Gastrocnemius medialis (tissue), 4 donors: ENCODE data around the gene BRAF. TPM values are rescaled to one million over a fixed set of nuclear protein-coding genes. Genes with fewer than 3 reads are reported as not detected.
"Not testable (repeated sequence)": the region's sequence is repeated elsewhere in the genome, so short reads cannot be mapped to it uniquely, and the experiment has no call there.

Experiments
- ATAC-seq, 2 donors: fragments of 150-250 bp; one replicate each; pipeline ENCODE4 v1.9.1; 2016
- DNase-seq, 2 donors: peaks; one replicate each; pipeline ENCODE4 v3.0.0-alpha.2; 2019
- H3K27ac ChIP-seq, 4 donors: fragments of 200-600 bp; sonication (generic); 1 replicate in 1 of 4; 2 replicates in 3 of 4; pipeline ENCODE4 v1.5.1; 2016 to 2018; ENCODE audit warnings: mild to moderate bottlenecking in 2 of 4, moderate library complexity in 1 of 4
- H3K27me3 ChIP-seq, 3 donors: fragments of 200-600 bp; sonication (generic) in 2 of 3; 1 replicate in 1 of 3; 2 replicates in 2 of 3; pipeline versions ENCODE4 v1.5.1 to v1.6.0; 2016 to 2019; ENCODE audit warnings: mild to moderate bottlenecking in 1 of 3, moderate library complexity in 1 of 3
- H3K36me3 ChIP-seq, 2 donors: fragments of 200-600 bp; sonication (generic) in 1 of 2; one replicate each; pipeline ENCODE4 v1.5.1; 2017 to 2018
- H3K4me1 ChIP-seq, 2 donors: fragments of 200-600 bp; sonication (generic) in 1 of 2; one replicate each; pipeline ENCODE4 v1.5.1; 2016 to 2017; ENCODE audit warnings: mild to moderate bottlenecking in 2 of 2
- H3K4me3 ChIP-seq, 4 donors: fragments of 200-600 bp; sonication (generic) in 3 of 4; 1 replicate in 1 of 4; 2 replicates in 3 of 4; pipeline ENCODE4 v1.5.1; 2016 to 2019; ENCODE audit warnings: mild to moderate bottlenecking in 2 of 4
- H3K9me3 ChIP-seq, 3 donors: fragments of 200-600 bp; sonication (generic) in 2 of 3; 1 replicate in 1 of 3; 2 replicates in 2 of 3; pipeline ENCODE4 v1.5.1; 2016 to 2019
- POLR2A ChIP-seq, 2 donors: fragments of 450-650 bp; IDR thresholded peaks; one replicate each; pipeline ENCODE4 v1.6.1; 2017; ENCODE audit warnings: antibody characterized with exemption in 2 of 2, mild to moderate bottlenecking in 2 of 2, moderate library complexity in 2 of 2
- in situ Hi-C, 4 donors: fragments of 200-750 bp; cut with MboI; loops; one replicate each; pipeline versions ENCODE4 v1.15.0 to v1.8.0; 2017; ENCODE audit warnings: low sequenced_read_pairs in 4 of 4
- intact Hi-C: fragments of 100-400 bp; cut with DNase I; formaldehyde crosslinking; loops from one replicate; pipeline ENCODE4 v1.15.1; 2023; ENCODE audit warnings: low total_unique reads
- total RNA-seq, 4 donors: library from RNA; depleted of rRNA; stranded (reverse); fragments of >200 nt; gene quantifications; one replicate each; pipeline versions ENCODE4 v1.1.0 to v1.2.3, GENCODE V29; 2016
- TF ChIP-seq, protein P1 (sequence below), 5 experiments: fragments of 450-650 bp in 3 of 5; fragments of 200-600 bp in 2 of 5; sonication (generic) in 2 of 5; IDR thresholded peaks in 4 of 5; conservative IDR thresholded peaks in 1 of 5; 1 replicate in 4 of 5; 2 replicates in 1 of 5; pipeline ENCODE4 v1.5.1; 2016 to 2019; ENCODE audit warnings: antibody characterized with exemption in 5 of 5, mild to moderate bottlenecking in 3 of 5, moderate library complexity in 3 of 5

Gene BRAF
- total RNA-seq, 4 donors from 2014 or later: 10.0 to 28.4 (median 19.2) TPM

DNA sequence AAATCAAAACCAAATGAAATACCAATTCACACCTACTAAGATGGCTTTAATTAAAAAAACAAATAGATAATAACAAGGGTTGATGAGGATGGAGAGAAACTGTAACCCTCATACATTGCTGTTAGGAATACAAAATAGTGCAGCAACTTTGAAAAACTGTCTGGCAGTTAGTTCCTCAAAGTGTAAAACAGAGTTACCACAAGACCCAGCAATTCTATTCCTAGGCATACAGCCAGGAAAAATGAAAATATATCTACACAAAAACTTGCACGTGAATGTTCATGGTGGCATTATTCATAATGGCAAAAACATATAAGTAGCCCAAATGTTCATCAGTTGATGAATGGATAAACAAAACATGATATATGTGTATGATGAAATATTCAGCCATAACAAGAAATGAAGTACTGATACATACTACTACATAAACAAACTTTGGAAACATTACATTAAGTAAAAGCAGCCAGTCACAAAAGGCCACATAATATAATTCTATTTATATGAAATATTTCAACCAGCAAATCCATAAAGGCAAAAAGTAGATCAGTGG, 83.5 kb downstream of the BRAF start:
- intact Hi-C loops (no loop called here), in situ Hi-C loops (no loop called here)
- Histone ChIP-seq H3K27ac (no peak overlapping the region), H3K27me3 (no peaks in the 10 kb centered on the region), H3K9me3 (no peaks in the 10 kb centered on the region), H3K36me3 (peaks cover 0 to 3% of the 10 kb centered on the region in 2 donors), H3K4me3 (no peak overlapping the region), H3K4me1 (no peaks in the 10 kb centered on the region)
- DNase-seq (no peak), ATAC-seq (no peak)
- no peak for TF ChIP-seq POLR2A (IDR thresholded peaks at IDR 0.05)
- TF ChIP-seq, protein P1, sequence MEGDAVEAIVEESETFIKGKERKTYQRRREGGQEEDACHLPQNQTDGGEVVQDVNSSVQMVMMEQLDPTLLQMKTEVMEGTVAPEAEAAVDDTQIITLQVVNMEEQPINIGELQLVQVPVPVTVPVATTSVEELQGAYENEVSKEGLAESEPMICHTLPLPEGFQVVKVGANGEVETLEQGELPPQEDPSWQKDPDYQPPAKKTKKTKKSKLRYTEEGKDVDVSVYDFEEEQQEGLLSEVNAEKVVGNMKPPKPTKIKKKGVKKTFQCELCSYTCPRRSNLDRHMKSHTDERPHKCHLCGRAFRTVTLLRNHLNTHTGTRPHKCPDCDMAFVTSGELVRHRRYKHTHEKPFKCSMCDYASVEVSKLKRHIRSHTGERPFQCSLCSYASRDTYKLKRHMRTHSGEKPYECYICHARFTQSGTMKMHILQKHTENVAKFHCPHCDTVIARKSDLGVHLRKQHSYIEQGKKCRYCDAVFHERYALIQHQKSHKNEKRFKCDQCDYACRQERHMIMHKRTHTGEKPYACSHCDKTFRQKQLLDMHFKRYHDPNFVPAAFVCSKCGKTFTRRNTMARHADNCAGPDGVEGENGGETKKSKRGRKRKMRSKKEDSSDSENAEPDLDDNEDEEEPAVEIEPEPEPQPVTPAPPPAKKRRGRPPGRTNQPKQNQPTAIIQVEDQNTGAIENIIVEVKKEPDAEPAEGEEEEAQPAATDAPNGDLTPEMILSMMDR (IDR thresholded peaks at IDR 0.05 in 4 of 5, conservative IDR thresholded peaks at IDR 0.05 in 1 of 5): no peak

DNA sequence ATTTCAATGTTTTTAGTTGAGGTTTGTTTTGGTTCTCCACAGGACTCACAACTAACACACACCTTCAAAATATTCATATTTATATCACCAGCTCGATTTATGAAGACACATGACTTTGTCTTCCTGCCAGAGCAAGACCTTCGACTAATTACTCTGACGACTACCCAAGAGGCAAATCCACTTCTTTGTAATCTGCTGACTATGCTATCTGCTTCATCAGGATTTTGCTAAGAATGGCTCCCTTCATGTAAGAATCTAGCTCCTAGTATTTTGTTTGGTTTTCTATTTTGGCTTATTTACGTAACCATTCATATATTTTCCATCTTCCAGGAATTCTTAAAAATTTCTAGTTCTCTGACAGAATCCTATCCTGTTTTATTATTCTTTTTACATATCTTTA, 93.0 kb downstream of the BRAF start:
- H3K9me3 ChIP-seq: no peaks in the 10 kb centered on the region
- DNase-seq (no peak), ATAC-seq (no peak)
- TF ChIP-seq, protein P1 (IDR thresholded peaks at IDR 0.05 in 4 of 5, conservative IDR thresholded peaks at IDR 0.05 in 1 of 5): no peak
- TF ChIP-seq POLR2A (IDR thresholded peaks at IDR 0.05): no peak
- no peak overlapping the region for H3K4me3 ChIP-seq
- in situ Hi-C loops: no loop called here
- no peaks in the 10 kb centered on the region for H3K4me1 ChIP-seq
- H3K36me3 ChIP-seq: peaks cover 0 to 8% of the 10 kb centered on the region in 2 donors
- H3K27ac ChIP-seq: no peak overlapping the region
- intact Hi-C loops: no loop called here
- H3K27me3 ChIP-seq: no peaks in the 10 kb centered on the region

GRCh38 chr7:140829720-140830119, 95.0 kb downstream of the BRAF start:
- intact Hi-C loops: no loop called here
- no peaks in the 10 kb centered on the region for H3K4me1 ChIP-seq
- no peak overlapping the region for H3K4me3 ChIP-seq
- no peaks in the 10 kb centered on the region for H3K27me3 ChIP-seq
- in situ Hi-C loops: no loop called here
- H3K27ac ChIP-seq: no peak overlapping the region
- H3K36me3 ChIP-seq: peaks cover 0 to 8% of the 10 kb centered on the region in 2 donors
- H3K9me3 ChIP-seq: no peaks in the 10 kb centered on the region
- ATAC-seq (no peak), DNase-seq (no peak)
- no peak for TF ChIP-seq POLR2A (IDR thresholded peaks at IDR 0.05)
- TF ChIP-seq, protein P1 (IDR thresholded peaks at IDR 0.05 in 4 of 5, conservative IDR thresholded peaks at IDR 0.05 in 1 of 5): no peak

DNA sequence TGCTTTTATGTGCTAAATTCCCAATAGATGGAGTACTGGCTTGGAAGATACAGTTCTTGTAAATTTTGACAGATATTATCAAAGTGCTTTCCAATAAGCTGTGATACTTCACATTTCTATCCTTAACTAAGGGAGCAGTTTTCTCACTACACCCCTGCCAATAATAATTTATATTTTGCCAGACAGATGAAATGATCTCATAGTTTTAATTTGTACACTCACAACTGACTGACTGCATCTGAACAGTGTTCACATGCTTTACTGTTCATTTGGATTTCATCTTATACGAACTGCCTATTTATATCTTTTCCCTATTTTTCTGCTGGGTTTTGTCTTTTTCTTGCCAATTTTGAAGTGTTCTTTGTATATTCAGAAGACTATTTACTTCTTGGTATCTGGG, 96.0 kb downstream of the BRAF start:
- in situ Hi-C loops: no loop called here

GRCh38 chr7:140817383-140817782, 107.3 kb downstream of the BRAF start:
- H3K9me3 ChIP-seq, intact Hi-C loops, H3K4me3 ChIP-seq, DNase-seq, H3K4me1 ChIP-seq, H3K27me3 ChIP-seq, H3K27ac ChIP-seq, ATAC-seq, H3K36me3 ChIP-seq: not testable (repeated sequence)
- in situ Hi-C loops: loop anchor here in 3 of 4 donors (10.0 to 25.0 kb wide), 2 partner anchors 717 to 720 kb away; no protein-coding TSS in a partner anchor

More for the DNA sequence above, 96.0 kb downstream of the BRAF start:
- Histone ChIP-seq H3K4me1 (no peaks in the 10 kb centered on the region), H3K4me3 (no peak overlapping the region), H3K36me3 (no peaks in the 10 kb centered on the region), H3K27me3 (no peaks in the 10 kb centered on the region), H3K9me3 (no peaks in the 10 kb centered on the region), H3K27ac (no peak overlapping the region)
- TF ChIP-seq, protein P1 (IDR thresholded peaks at IDR 0.05 in 4 of 5, conservative IDR thresholded peaks at IDR 0.05 in 1 of 5): no peak
- no peak for TF ChIP-seq POLR2A (IDR thresholded peaks at IDR 0.05)
- DNase-seq: no peak
- no peak for ATAC-seq
- intact Hi-C loops: no loop called here
